Colonic mucosa (tissue), 4 donors: ENCODE results near the gene ANKRD53. TPM values are rescaled to one million over a fixed set of nuclear protein-coding genes. Genes with fewer than 3 reads are reported as not detected.

Experiments used
- DNase-seq: peaks from one replicate; pipeline ENCODE4 v3.0.0-alpha.2; 2020
- H3K27ac ChIP-seq: fragments of 200-600 bp; one replicate; pipeline ENCODE4 v1.8.0; 2021
- H3K27me3 ChIP-seq: fragments of 200-600 bp; one replicate; pipeline ENCODE4 v1.8.0; 2021
- H3K36me3 ChIP-seq: fragments of 200-600 bp; one replicate; pipeline ENCODE4 v1.8.0; 2021
- H3K4me1 ChIP-seq: fragments of 200-600 bp; one replicate; pipeline ENCODE4 v1.8.0; 2021; ENCODE audit warnings: mild to moderate bottlenecking
- H3K4me3 ChIP-seq: fragments of 200-600 bp; one replicate; pipeline ENCODE4 v1.8.0; 2021
- H3K9ac ChIP-seq, 2 donors: one replicate each; pipeline ENCODE4 v1.7.0; 2013; ENCODE audit warnings: control low read depth in 2 of 2, low read depth in 2 of 2, low read length in 2 of 2
- H3K9me3 ChIP-seq: fragments of 200-600 bp; one replicate; pipeline ENCODE4 v1.8.0; 2021
- intact Hi-C: fragments of 100-400 bp; cut with DNase I; formaldehyde crosslinking; loops from one replicate; pipeline ENCODE4 v1.14.1; 2022
- total RNA-seq, 2 donors: library from RNA; stranded (reverse); fragmentation: NEBNext Ultra II Directional in 1 of 2; extraction: Animal tissue kit (Norgen Biotek cat#: 25700) in 1 of 2; gene quantifications; one replicate each; pipeline ENCODE4 v1.2.1, GENCODE V29; 2021
- TF ChIP-seq, protein P1 (sequence below): fragments of 200-600 bp; IDR thresholded peaks from one replicate; pipeline ENCODE4 v1.8.0; 2022; ENCODE audit warnings: antibody characterized with exemption, mild to moderate bottlenecking
- donor health status: healthy.
- donor health status: DM: no; HTN: no; CAD: no.
- donor health status: DM: no; HTN: no; CAD: no.

Gene ANKRD53
- total RNA-seq, 2 donors from 2014 or later: 0.40 TPM; not detected in 1

DNA sequence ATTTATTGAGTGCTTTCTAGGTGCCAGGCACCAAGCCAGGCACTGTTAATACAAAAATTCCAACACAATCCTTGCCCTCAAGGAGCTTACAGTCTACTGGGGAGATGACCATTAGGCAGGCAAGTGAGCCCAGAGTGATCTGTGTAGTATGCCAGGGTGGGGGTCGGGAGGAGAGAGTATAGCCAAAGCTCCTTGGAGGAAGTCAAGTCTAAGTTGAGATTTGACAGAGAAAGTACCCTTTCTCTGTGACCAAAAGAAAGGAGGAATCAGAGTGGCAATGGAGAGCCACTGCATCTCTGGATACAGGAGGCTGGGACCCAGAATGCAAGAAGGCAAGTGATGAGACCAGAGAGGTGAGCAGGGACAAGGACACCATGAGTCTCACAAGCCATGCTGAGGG lies 7.5 kb downstream of the ANKRD53 start:
- H3K36me3 ChIP-seq: peaks cover 4% of the 10 kb centered on the region
- H3K4me3 ChIP-seq: no peak overlapping the region
- TF ChIP-seq, protein P1, sequence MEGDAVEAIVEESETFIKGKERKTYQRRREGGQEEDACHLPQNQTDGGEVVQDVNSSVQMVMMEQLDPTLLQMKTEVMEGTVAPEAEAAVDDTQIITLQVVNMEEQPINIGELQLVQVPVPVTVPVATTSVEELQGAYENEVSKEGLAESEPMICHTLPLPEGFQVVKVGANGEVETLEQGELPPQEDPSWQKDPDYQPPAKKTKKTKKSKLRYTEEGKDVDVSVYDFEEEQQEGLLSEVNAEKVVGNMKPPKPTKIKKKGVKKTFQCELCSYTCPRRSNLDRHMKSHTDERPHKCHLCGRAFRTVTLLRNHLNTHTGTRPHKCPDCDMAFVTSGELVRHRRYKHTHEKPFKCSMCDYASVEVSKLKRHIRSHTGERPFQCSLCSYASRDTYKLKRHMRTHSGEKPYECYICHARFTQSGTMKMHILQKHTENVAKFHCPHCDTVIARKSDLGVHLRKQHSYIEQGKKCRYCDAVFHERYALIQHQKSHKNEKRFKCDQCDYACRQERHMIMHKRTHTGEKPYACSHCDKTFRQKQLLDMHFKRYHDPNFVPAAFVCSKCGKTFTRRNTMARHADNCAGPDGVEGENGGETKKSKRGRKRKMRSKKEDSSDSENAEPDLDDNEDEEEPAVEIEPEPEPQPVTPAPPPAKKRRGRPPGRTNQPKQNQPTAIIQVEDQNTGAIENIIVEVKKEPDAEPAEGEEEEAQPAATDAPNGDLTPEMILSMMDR: no peak
- no peak for DNase-seq
- H3K27me3 ChIP-seq: no peaks in the 10 kb centered on the region
- intact Hi-C loops: no loop called here
- H3K9ac ChIP-seq: no peak overlapping the region
- H3K27ac ChIP-seq: no peak overlapping the region
- H3K4me1 ChIP-seq: no peaks in the 10 kb centered on the region
- no peaks in the 10 kb centered on the region for H3K9me3 ChIP-seq

DNA sequence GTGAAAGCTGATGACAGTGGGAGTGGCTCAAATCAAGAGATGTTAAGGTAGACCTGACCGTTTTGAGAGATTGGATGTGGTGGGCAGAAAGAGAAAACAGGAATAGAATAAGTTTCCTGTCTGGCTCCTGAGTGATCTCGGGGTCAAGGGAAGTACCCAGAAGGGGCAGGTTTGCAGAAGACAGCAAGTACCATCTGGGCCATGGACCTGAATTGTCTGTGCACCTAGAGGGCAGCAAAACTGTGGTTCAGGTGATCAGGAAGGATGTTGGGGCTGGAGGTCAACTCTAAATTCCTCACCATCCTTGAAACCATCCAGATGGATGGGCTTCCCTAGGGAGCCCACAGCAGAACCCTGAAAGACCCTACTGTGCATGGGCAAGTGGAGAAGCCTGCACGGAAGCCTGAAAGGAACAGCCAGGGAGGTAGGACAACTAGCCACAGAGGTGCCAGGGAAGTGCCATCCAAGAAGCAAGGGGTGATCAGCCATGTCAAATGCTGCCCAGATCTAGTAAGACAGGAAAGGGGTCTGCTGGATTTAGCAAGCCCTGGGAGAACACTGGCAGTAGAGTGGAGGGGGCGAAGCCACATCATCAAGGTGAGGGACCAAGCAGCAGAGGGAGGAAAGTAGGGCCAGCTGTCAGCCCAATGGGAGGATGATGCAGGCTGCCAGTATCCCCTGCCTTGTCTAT lies 8.2 kb downstream of the ANKRD53 start:
- no peak for DNase-seq
- Histone ChIP-seq H3K9ac (no peak overlapping the region), H3K27me3 (no peaks in the 10 kb centered on the region), H3K9me3 (no peaks in the 10 kb centered on the region), H3K36me3 (peaks cover 5% of the 10 kb centered on the region), H3K27ac (no peak overlapping the region), H3K4me1 (no peaks in the 10 kb centered on the region), H3K4me3 (no peak overlapping the region)
- TF ChIP-seq, protein P1: no peak
- intact Hi-C loops: no loop called here

DNA sequence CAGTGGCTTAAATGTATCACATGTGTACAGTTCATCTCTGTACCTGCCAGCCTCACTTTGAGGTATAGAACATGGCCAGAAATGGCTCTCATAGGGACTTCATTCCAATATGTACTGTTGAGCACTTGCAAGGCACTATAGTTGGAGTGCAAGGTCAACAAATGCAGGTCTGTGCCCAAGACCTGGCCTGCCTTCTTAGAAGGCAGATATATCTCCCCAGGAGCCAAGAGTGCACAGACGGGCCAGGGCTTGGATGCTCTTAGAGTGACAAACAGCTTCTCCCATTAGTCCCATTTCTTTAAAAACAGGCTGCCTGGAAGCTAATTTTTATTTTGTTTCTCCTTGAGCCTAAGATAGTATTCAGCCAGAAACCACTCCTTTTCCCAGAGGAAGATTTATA lies 9.0 kb downstream of the ANKRD53 start:
- DNase-seq: no peak
- TF ChIP-seq, protein P1: no peak
- Histone ChIP-seq H3K4me3 (no peak overlapping the region), H3K27me3 (no peaks in the 10 kb centered on the region), H3K4me1 (no peaks in the 10 kb centered on the region), H3K9ac (no peak overlapping the region), H3K36me3 (peaks cover 5% of the 10 kb centered on the region), H3K9me3 (no peaks in the 10 kb centered on the region), H3K27ac (no peak overlapping the region)
- intact Hi-C loops: no loop called here

DNA sequence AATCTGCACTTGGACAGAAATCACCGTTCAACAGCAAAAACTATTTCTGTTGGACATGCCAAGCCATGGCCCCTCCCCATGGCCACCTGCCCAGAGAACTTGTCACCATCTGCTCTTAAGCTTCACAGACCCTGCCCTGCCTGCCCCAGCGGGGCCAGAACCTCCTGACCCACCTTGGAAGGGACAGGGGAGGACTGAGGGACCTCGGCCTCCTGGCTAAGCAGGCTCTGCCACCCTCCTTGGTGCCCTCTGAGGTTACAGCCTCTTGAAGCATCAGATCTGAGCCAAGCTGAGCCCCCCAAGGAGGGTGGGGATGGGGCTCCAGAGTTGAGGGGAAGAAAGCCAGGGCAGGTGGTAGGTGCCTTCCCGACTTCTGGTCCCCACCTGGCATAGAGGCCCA lies 9.7 kb downstream of the ANKRD53 start:
- H3K27me3 ChIP-seq: no peaks in the 10 kb centered on the region
- no peak overlapping the region for H3K4me3 ChIP-seq
- H3K9me3 ChIP-seq: no peaks in the 10 kb centered on the region
- H3K9ac ChIP-seq: no peak overlapping the region
- H3K27ac ChIP-seq: no peak overlapping the region
- TF ChIP-seq, protein P1: no peak
- DNase-seq: no peak
- peaks cover 3% of the 10 kb centered on the region for H3K4me1 ChIP-seq
- intact Hi-C loops: no loop called here
- H3K36me3 ChIP-seq: peaks cover 5% of the 10 kb centered on the region

DNA sequence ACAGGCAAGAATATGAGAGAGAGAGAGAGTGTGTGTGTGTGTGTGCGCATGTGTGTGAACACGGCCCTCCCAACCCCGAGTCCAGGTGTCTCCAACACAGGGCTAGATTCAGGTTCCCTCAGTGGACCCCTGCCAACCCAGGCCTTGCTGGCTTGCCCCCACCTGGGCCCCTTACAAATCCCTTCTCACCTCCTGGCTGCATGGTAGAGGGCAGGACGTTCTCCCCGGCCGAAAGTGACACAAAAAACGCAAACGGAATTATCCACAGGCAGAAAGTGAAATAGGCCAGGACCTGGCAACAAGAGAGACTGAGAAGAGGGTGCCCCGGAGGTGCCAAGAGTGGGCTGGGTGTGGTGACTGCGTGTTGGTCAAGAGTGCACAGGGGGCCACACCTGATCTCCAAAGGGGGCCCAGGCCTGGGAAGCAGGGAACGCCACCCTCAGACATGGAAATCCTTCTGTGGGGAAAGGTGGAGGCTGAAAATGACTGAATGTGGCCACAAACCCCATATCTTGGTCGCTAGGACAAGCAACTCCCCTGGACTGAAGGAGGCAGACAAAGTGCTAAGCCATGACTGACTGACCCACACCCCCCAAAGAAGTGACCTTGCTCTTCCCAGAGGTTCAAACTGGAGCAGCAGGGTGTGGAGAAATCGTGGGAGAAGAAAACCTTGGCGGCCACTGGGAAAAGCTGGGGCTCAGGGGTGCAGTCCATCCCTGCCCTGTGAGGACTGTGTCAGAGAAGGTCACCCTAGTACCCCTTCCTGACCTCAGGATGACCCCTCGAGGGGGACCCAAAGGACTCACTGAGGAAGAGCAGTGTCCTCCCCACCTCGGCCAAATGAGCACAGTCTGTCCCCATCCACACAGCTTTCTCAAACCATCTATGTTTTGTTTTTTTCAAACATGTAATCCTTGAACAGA lies 10.6 kb downstream of the ANKRD53 start:
- Histone ChIP-seq H3K36me3 (peaks cover 5% of the 10 kb centered on the region), H3K9me3 (no peaks in the 10 kb centered on the region), H3K9ac (no peak overlapping the region), H3K4me1 (peaks cover 9% of the 10 kb centered on the region), H3K4me3 (no peak overlapping the region), H3K27ac (no peak overlapping the region), H3K27me3 (no peaks in the 10 kb centered on the region)
- DNase-seq: no peak
- intact Hi-C loops: no loop called here
- TF ChIP-seq, protein P1: no peak
